Measurements from ENCODE around the gene IMP3.
"Not testable (repeated sequence)": the region's sequence is repeated elsewhere in the genome, so short reads cannot be mapped to it uniquely, and the experiment has no call there.

The IMP3 gene

GRCh38 chr15:75639709-75640482 is at the start of gene IMP3:
TSS of gene IMP3 (minus strand) at chr15:75640224. CDS start at chr15:75640168, 56 bp downstream.
- FAIRE-seq, result peak; percentile 96

GRCh38 chr15:75689429-75689828 is 49.4 kb upstream of the IMP3 start:
- FAIRE-seq, result not testable (repeated sequence)

GRCh38 chr15:75688831-75689230 is 48.8 kb upstream of the IMP3 start:
- FAIRE-seq, result no peak

- no peak for FAIRE-seq
Measured at GRCh38 chr15:75688278-75688557, 48.2 kb upstream of the IMP3 start.

GRCh38 chr15:75687486-75688277 is 47.7 kb upstream of the IMP3 start:
- FAIRE-seq, result no peak

- peak; percentile 77 for FAIRE-seq
Measured at GRCh38 chr15:75686212-75686642, 46.2 kb upstream of the IMP3 start.

- no peak for FAIRE-seq
Measured at GRCh38 chr15:75685195-75685594, 45.2 kb upstream of the IMP3 start.

- no peak for FAIRE-seq
Measured at GRCh38 chr15:75684648-75685047, 44.6 kb upstream of the IMP3 start.

- not testable (repeated sequence) for FAIRE-seq
Measured at GRCh38 chr15:75683646-75684312, 43.8 kb upstream of the IMP3 start.

- FAIRE-seq, result no peak
Measured at GRCh38 chr15:75682181-75683135, 42.4 kb upstream of the IMP3 start.

- FAIRE-seq, result no peak
Measured at GRCh38 chr15:75680007-75680789, 40.2 kb upstream of the IMP3 start.

GRCh38 chr15:75678324-75678690 is 38.3 kb upstream of the IMP3 start:
- FAIRE-seq, result not testable (repeated sequence)

- no peak for FAIRE-seq
Measured at GRCh38 chr15:75677465-75678323, 37.7 kb upstream of the IMP3 start.

GRCh38 chr15:75676688-75677464 is 36.9 kb upstream of the IMP3 start:
- no peak for FAIRE-seq

- no peak for FAIRE-seq
Measured at GRCh38 chr15:75675579-75676404, 35.8 kb upstream of the IMP3 start.

GRCh38 chr15:75674366-75674765 is 34.3 kb upstream of the IMP3 start:
- FAIRE-seq, result no peak

GRCh38 chr15:75673426-75674235 is 33.6 kb upstream of the IMP3 start:
- peak; percentile 56 for FAIRE-seq

Measured in G401.6 (cell line).